ENCODE measurements around the gene XRRA1.
"Not testable (repeated sequence)": the region's sequence is repeated elsewhere in the genome, so short reads cannot be mapped to it uniquely, and the experiment has no call there.

The XRRA1 gene

DNA sequence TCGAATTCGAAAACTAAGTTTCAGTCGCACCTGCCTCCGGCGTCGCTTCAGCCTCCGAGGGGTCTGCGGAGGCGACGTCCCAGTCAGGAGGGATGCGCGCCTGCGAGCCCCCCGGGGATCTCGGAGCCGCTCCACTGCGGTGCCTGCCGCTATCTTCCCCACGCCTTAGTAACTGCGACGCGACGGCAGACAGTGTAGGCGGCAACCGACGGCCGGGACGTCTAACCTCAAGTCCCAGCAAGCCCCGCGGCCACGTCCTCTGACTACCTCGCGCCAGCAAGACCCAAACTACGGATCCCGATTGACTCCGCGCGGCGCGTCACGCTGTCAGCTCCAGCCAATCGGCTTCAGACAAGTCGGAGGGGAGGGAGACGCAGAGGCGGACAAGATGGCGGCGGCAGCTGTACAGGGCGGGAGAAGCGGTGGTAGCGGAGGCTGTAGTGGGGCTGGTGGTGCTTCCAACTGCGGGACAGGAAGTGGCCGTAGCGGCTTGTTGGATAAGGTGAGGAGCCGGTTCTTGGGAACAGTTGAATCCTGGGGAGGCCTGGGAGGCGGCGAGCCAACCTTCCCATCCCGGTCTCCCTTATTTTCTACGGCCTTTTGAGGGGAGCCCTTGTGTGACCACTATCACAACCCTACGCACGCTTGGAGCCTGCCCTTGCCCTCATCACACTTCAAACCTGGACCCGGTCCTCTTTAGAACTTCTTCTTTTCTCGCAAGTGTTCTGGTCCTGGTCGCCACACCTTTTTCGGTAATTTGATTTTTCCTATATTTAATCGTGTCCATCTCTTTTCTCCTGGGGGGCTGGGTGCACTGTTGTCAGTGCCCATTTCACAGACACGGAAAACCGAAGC is at the start of gene XRRA1, which contains the start of gene SPCS2:
TSS of gene XRRA1 (minus strand) at position 194 of the 855 bp plus-strand sequence. CDS start 8,213 bp downstream, outside the sequence.
TSS of gene SPCS2 (plus strand) at position 369 of the 855 bp plus-strand sequence. CDS start at position 389, 20 bp downstream.
- peak; percentile 97 to 99 for DNase-seq

DNA sequence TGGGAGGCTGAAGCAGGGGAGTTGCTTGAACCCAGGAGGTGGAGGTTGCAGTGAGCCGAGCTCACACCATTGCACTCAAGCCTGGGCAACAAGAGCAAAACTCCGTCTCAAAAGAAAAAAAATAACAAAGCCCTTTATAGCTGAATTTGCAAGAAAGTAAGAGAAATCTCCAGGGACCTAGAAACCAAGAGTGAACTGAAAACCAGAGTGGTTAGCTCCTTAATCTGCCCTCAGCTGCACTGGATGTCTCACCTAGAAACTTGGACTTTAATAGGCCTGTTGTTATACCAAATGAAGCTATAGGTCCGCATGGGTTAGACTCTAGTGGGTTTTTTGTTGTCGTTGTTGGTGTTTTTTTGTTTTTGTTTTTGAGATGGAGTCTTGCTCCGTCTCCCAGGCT is 44.0 kb upstream of the XRRA1 start:
- DNase-seq: no peak

- DNase-seq: no peak
Measured at GRCh38 chr11:74990941-74991340, 42.0 kb upstream of the XRRA1 start.

DNA sequence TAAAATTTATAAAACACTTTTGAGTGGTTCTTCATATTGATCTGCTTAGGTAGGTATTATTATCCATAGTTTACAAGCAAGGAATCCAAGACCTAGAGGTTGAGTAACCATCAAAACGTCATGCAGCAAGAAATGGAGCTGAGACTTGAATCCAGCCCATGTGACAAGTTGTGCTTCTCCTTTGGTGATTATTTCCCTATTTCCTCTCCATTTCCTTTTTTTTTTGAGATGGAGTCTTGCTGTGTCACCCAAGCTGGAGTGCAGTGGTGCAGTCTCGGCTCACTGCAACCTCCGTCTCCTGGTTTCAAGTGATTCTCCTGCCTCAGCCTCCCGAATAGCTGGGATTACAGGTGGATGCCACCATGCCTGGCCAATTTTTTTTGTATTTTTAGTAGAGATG is 41.3 kb upstream of the XRRA1 start:
- DNase-seq: not testable (repeated sequence)

DNA sequence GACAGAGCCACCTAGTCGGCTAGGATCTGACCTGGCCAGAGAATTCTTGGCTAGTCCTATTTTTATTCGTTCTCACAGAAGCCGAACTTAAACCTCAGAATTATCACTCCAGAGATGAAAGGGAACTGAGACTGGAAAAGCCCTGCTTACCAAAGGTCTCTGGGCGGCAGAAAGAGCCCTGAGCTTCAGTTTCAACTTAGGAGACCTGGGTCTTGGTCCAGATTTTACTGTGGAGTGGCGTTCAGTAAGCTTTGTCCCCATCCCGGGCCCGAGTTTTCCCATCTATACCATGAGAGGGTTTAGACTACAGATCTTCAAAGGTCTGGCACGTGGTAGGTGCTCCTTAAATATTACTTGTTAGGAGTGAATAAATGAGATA is 40.4 kb upstream of the XRRA1 start:
- peak; percentile 6 to 8 for DNase-seq

- peak; percentile 85 to 86 for DNase-seq
Measured at GRCh38 chr11:74988541-74989259, 39.8 kb upstream of the XRRA1 start, which contains the start of gene NEU3. Gene NEU3 (plus strand): TSS chr11:74988933. CDS start chr11:74989061, 128 bp downstream.

- no peak for DNase-seq
Measured at GRCh38 chr11:74984730-74985129, 35.8 kb upstream of the XRRA1 start.

DNA sequence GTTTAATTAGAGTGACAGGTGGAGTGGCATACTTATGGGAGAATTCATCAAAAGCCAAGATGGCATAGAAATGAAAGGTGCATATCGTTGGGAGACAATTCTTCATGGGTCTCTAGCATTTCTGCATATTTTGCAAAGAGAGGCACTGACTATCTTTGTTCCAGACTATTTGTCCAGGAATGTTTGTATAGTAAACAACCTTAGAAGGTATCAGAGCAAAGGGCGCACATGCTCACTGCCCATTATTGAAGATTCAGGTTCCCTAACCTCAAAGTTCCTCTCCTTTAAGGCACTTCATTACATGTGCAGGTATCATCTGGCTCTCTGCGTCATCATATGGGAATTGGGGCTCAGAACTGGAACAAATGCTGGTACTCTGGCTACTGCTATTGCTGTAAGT is 35.2 kb upstream of the XRRA1 start:
- DNase-seq: no peak

DNA sequence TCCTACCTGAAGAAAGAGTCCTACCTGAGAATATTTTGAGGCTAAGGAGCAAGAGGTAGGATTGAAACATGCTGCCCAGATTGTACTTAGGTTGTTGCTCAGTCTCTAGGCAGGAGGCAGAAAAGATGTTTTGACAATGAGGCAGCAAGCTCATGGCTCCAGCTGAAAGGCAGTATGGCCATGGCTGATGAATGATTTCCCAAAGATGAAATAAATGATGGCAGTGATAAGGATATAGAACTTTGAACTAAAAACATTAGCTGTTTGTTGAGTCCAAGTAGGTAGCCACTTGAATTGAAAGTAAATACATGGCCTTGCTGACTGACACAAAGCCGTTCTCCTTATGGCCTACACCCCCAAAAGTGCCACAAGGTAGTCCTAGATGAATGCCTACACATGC is 33.0 kb upstream of the XRRA1 start:
- no peak for DNase-seq

DNA sequence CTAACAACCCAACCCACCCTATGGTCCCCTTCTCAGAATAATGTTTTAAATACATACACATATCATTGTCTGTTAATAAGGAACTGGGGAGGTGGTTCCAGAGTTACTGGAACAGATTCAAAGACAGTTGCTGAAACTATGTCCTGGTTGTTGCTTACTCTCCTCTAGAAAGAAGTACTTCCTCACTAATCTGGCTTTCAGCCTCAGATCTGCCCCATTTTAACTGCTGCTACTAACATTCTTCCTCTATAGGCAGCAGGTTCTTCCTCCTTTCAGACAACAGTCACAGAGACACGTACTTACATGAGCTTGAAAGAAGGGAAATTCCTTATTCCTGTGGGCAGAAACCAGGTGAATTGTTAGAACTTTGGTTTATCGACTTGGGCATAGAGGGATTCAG is 31.7 kb upstream of the XRRA1 start:
- DNase-seq: no peak

DNA sequence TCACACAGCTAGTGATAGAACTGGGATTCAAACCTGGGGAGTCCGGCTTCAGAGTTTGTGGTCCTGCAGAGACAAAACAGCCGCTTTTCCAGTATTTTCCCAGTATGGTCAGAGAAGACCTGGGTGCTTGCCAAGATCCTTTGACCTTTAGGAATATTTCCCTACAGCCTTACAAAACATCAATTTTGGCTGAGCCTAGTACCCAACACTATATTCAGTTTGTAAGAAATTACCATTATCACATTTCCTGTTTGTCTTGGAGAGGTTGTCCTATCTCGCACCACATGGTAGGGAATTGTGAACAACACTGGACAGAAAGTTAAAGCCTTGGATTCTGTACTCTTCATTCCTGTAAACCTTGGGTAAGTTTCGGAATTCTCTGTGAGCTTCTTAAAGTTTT is 29.1 kb upstream of the XRRA1 start:
- no peak for DNase-seq

DNA sequence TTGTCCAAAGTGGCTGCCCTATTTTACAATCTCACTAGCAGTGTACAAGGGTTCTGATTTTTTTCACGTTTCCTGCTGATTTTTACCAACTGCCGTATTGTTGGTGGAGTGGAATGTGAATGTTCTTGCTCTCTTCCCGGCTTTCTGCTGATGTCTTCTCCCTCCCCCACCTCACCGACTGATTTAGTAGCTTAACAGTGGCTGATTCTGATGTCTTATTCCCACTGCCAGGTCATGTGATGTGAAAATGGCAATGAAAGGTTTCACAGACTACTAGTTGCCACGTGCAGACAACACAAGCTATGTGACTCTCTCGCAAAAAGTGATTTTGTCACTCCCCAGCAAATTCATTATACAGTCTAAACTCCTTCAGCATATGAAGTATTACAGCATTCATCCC is 22.5 kb upstream of the XRRA1 start:
- DNase-seq: no peak

DNA sequence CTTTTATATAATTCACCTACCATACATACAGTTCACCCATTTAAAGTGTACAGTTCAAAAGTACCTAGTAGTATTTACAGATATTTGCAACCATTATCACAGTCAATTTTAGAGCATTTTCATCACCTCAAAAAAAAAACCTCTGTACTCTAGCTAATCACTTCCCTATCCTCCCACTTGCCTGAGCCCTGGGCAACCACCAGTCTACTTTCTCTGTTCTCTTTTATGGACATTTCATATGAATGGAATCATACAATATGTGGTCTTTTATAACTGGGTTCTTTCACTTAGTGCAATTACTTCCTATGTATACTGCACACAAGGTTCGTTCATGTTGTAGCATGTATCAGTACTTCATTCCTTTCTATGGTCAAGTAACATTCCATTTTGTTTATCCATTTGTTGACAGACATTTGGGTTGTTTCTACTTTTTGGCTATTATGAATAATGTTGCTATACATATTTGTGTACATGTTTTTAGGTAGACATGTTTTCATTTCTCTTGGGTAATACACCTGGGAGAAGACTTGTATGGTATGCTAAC is 22.0 kb upstream of the XRRA1 start:
- no peak for DNase-seq

- no peak for DNase-seq
Measured at GRCh38 chr11:74966651-74967050, 17.8 kb upstream of the XRRA1 start.

DNA sequence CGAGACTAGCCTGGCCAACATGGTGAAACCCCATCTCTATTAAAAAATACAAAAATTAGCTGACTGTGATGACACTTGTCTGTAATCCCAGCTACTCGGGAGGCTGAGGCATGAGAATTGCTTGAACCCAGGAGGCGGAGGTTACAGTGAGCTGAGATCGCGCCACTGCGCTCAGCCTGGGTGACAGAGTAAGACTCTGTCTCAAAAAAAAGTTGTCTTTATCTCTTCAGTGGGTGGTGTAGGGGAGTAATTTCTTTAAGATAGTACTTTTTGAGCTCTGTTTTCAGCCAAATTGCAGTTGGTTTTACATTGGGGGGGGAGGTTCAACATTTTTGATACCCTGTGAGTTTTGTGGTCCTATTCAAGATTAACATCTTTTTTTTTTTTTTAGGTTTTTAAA is 11.2 kb upstream of the XRRA1 start:
- DNase-seq: not testable (repeated sequence)

DNA sequence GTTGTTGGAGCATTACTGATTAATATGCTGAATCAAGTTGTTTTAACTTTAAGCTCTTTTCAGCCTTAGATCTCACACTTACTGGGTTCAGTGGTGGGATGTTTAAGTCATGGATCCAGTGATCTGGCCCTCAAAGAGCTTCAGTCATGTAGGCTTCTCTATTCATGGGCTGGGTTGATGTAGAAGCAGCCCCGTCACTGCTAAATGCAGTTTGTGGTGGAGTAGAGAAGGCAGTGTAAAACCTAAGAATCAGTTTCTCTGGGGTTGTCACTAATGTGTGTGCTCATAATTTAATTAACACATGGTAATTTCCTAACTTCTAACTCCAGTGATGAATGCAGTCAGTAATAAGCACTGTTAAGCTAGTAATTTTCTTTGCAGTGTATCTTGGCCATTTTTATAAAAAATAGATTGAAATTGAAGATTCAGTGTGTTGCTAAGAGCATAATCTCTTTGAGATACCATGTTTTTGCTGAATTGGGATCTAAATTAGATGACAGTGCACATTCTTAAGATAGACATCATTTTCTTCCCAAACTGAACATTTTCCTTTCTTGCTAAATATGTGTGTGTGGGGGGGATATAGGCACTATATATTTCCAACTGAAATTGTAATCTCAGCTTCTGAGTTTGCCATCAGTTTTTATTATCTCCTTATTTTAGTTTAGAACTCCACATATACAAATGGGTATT is 9.2 kb upstream of the XRRA1 start:
- DNase-seq: no peak

DNA sequence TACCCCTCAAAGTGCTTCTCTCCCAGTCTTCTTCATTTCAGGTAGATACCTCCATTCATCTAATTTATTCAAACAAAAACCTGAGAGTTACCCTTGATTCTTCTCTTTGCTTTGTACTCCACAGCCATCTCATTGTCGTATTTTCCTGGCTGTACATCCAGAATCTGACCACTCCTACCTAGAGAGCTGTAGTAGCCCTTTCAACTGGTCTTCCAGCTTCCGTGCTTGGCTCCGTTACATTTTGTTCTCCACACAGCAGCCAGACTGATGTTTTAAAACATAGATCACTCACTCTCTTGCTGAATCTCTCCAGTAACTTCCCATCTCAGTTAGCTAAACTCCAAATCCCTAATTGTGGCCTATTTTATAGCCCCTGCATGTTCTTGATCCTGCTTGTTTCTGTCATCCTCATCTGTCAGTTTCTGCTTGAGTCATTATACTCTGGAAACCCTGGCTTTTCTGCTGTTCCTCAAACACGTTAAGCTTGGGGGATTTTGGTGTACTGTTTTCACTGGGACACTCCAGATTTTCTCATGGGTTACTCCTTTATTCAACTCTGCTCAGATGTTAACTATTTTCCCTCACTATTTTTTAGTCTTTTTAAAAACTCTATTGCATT is 7.6 kb upstream of the XRRA1 start:
- DNase-seq: no peak

GRCh38 chr11:74954199-74954598 is 5.3 kb upstream of the XRRA1 start:
- DNase-seq: no peak

- no peak for DNase-seq
Measured at GRCh38 chr11:74953451-74953850, 4.6 kb upstream of the XRRA1 start.

DNA sequence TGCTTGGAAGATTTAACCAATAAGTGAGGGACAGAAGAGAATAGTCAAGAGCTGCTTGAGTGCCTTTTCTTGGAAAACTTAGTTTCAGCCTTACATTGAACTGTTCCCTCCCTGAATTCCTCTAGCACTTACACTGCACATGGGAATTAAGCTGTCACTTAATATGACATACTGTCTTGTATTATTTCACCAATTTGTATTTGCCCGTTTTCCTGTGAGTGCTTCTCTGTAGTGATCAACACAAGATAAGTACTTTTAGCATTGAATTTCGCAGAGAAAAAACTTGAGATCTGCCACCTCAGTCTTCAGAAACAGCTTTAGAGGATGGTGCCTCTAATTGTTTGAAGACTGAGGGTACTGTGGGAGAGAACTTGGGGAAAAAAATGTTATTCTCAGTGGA is 3.9 kb upstream of the XRRA1 start:
- no peak for DNase-seq

DNA sequence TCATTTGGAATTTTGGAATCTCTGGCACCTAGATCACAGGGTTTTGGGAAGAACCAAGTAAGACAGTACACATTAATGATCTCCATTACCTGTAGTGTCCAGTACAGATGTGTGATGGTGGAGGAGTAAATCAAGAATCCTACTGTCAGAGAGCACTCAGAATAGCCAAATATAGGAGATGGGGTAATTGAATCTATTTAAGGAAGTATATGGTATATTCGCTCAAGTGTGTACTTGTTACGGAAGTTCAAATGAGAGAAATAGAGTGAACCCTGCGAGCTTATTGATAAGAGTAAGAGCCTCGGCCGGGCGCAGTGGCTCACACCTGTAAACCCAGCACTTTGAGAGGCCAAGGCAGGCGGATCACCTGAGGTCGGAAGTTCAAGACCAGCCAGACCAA is 2.3 kb upstream of the XRRA1 start:
- DNase-seq: no peak

GRCh38 chr11:74950374-74950969 is 1.6 kb upstream of the XRRA1 start:
- DNase-seq: no peak

Data from activated CD4-positive, alpha-beta T cell treated with anti-CD3 and anti-CD28 coated beads, Interleukin-2, amount 50 U/mL, for 48 hours (primary cell).